Tibial nerve (tissue), 3 donors: ENCODE data around the gene DTYMK.
A peak's percentile ranks its signal among the peaks of the same experiment; 100 is the strongest.

Experiments
- POLR2A ChIP-seq, 2 donors: fragments of 450-650 bp; IDR thresholded peaks; one replicate each; pipeline ENCODE4 v1.6.1; 2017; ENCODE audit warnings: antibody characterized with exemption in 2 of 2, mild to moderate bottlenecking in 2 of 2, moderate library complexity in 2 of 2
- TF ChIP-seq, protein P1 (sequence below), 5 experiments: fragments of 200-600 bp in 3 of 5; fragments of 450-650 bp in 2 of 5; sonication (generic) in 3 of 5; IDR thresholded peaks; one replicate each; pipeline ENCODE4 v1.5.1; 2016 to 2019; ENCODE audit warnings: antibody characterized with exemption in 5 of 5, mild to moderate bottlenecking in 3 of 5, moderate library complexity in 2 of 5

DNA sequence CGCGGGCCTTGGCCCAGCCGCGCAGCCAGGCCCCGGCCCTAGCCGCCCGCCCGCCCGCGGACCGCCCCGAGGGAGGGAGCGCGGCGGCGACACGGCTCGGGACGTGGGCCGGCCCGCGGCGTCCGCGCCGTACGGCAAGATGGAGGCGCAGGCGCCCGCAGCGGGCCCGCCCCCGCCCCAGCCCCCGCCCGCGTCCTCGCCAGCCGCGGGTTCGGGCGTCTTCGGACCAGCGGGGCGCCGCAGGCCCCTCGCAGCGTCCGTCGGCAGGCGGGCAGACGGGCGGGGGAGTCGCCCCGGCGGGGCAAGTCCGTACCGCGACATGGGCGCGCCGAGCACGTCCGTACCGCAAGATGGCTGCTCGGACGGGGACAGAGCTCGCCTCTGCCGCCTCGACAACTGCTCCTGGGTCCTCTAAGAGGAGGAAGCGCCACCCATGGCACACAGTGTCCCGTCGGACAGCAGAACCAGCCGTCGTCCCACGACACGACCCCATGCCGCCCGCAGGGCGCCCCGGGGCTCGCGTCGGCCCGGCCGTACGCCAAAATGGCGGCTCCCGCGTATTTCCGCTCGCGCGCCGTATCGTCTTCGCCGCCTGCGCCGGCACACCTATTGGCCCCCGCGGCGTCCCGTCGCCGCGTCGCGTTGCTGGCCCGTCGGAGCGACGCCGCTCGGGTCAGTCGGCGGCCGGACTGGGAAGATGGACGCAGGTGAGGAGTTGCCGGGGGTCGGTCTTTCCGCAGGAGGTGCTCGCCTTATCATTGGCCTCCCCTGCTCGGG, 49.4 kb downstream of the DTYMK start, which contains the start of the genes ATG4B and THAP4:
- TF ChIP-seq, protein P1, sequence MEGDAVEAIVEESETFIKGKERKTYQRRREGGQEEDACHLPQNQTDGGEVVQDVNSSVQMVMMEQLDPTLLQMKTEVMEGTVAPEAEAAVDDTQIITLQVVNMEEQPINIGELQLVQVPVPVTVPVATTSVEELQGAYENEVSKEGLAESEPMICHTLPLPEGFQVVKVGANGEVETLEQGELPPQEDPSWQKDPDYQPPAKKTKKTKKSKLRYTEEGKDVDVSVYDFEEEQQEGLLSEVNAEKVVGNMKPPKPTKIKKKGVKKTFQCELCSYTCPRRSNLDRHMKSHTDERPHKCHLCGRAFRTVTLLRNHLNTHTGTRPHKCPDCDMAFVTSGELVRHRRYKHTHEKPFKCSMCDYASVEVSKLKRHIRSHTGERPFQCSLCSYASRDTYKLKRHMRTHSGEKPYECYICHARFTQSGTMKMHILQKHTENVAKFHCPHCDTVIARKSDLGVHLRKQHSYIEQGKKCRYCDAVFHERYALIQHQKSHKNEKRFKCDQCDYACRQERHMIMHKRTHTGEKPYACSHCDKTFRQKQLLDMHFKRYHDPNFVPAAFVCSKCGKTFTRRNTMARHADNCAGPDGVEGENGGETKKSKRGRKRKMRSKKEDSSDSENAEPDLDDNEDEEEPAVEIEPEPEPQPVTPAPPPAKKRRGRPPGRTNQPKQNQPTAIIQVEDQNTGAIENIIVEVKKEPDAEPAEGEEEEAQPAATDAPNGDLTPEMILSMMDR (IDR thresholded peaks at IDR 0.05) = peak in 2 of 5 experiments; percentile 29 to 48
- peak; percentile 47 to 49 for TF ChIP-seq POLR2A (IDR thresholded peaks at IDR 0.05)
